Activated CD4-positive, alpha-beta T cell treated with anti-CD3 and anti-CD28 coated beads, Interleukin-2, amount 50 U/mL, for 16 hours (primary cell): Measurements from ENCODE around the gene PIGU.
"Not testable (repeated sequence)": the region's sequence is repeated elsewhere in the genome, so short reads cannot be mapped to it uniquely, and the experiment has no call there.

Experiments
- DNase-seq: peaks from one replicate; pipeline ENCODE4 v3.0.0-alpha.2; 2020

The PIGU gene

GRCh38 chr20:34706302-34706875, 29.5 kb upstream of the PIGU start:
- DNase-seq = no peak

DNA sequence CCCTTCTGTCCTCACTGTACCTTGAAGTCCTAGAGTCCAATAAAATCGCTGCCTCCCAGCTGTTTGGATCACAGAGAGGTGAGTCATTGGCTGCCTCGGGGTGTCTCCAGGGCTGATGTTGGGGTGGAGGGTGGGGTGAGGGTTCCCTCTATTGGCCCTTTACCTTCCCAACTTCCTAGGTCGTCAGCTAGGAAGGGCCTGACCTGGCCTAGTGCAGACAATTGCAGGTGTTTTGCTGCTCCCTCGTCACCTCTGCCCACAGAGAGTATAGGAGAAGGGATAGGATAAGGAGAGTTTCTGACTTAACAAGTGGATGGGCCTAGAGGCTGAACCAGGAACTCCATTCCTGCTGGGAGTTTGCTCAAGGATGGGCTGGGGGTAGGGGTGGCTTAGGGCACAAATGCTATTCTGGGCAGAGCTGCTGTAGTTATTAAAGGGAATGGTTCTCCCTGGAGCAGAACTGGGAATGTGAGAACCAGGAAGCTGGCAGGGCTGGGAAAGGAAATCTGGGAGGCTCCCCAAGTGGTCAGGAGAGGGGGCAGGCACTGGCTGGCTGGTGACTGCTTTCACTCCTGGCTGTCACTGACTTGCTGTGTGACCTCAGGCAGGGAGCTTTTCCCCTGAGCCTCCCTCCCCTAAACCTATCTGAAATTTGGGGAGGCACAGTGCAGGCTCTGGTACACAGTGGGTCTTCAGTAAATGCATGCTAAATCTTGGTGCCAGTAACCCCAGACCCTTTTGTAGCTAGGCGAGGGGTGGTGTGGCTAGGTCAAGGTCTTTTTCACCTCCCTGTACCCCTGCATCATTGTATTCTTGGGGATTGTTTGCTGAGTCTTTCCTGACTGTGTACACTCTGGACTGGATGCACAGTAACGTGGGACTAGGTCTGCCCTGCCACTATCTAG, 28.8 kb upstream of the PIGU start:
- DNase-seq = no peak

- no peak for DNase-seq
Measured at GRCh38 chr20:34705008-34705396, 28.1 kb upstream of the PIGU start.

DNA sequence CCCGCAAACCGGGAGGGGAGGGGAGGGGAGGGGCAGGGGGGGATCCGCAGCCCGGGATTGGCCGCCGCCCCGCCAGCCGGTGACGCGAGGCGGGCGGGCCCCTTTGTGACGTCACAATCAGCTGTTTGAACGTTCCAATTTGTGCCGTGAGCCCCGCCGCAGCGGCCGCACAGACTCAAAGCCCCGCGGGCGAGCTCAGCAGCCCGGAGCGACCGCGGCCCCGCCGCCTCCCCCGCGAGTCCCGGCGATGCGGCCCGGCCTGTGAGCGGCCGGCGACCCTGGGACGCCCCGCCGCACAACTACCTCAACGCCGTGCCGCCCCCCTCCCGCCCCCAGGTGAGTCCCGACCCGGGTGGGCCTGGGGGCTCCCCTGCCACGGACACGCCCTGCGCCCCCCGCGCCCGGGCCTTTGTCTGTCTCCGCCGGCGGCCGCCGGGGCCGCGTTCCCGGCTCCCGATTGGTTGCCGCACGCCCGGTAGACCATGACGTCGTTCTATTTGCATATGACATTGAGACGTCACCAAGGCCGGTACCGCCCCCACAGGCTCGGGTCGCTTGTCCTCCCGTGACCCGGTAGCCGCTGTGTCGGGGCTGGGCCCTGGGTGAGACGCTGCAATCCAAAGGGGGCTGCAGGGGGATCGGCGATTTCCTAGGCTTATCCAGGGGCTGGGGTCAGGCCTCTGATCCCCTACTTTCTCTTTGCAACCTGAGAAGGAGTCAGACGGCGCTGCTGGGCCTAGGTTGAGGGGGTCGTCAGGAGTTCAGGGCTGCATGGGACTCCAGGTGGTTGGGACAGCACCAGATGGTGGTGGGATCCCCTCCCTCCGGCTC, 27.5 kb upstream of the PIGU start, which contains the start of gene TP53INP2:
TP53INP2 (plus strand) TSS at position 168 of the 831 bp plus-strand sequence. CDS start 4,396 bp downstream, outside the sequence.
- DNase-seq = peak; percentile 83

GRCh38 chr20:34703424-34704176, 26.7 kb upstream of the PIGU start:
- DNase-seq = no peak

GRCh38 chr20:34703061-34703423, 26.1 kb upstream of the PIGU start:
- no peak for DNase-seq

GRCh38 chr20:34701405-34702085, 24.7 kb upstream of the PIGU start:
- DNase-seq = no peak

DNA sequence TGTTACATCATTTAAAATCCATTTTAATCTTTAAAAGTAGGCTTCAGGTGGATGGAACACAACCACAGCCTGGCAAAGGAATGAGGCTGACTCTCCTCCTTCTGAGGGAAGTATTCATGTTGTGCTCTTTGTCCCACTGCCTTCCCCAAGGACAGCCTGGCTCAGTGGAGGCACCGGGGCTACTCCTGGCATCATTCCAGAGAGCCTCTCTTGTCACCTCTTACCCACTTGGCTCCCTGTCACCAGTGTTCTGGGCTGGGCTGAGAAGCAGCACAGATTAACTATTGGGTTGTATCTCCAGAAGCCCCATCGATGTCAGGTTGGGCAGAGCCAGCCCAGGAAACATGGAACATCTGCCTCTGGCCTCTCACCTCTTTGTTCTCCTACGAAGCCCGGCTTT, 16.5 kb upstream of the PIGU start:
- DNase-seq = no peak

DNA sequence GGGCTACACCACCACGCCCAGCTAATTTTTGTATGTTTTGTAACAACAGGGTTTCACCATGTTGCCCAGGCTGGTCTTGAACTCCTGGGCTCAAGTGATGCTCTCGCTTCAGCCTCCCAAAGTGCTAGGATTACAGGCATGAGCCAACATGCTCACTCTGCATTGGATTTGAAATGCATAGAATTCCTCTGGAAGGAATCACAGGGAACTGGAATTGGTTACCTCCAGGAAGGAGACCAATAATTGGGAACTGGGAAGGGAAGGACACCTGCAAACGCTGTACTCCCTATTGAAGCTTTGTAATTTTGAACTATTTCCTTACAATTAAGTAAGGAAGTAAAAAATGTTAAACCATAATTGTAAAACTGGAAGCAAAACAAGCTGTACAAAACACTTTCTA, 14.9 kb upstream of the PIGU start:
- DNase-seq = no peak

DNA sequence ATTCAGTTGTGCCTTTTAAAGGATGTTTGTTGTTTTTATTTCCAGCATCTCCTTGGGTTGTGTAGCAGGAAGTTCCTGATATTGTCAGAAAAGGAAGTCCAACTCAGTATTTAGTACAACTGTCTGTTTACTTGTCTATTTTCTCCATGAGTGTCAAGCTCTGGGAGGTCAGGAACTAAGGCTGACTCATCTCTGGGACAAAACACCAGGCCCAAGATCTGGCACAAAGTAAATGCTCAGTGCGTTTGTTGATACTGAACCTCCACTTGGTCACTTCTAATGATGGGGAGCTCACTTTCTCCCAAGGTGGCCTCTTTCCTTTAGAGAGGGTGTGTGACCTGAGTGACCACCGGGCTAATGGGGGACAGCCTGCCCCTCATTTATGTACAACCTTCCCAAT, 12.6 kb upstream of the PIGU start:
- DNase-seq = no peak

GRCh38 chr20:34683667-34684066, 6.8 kb upstream of the PIGU start:
- no peak for DNase-seq

DNA sequence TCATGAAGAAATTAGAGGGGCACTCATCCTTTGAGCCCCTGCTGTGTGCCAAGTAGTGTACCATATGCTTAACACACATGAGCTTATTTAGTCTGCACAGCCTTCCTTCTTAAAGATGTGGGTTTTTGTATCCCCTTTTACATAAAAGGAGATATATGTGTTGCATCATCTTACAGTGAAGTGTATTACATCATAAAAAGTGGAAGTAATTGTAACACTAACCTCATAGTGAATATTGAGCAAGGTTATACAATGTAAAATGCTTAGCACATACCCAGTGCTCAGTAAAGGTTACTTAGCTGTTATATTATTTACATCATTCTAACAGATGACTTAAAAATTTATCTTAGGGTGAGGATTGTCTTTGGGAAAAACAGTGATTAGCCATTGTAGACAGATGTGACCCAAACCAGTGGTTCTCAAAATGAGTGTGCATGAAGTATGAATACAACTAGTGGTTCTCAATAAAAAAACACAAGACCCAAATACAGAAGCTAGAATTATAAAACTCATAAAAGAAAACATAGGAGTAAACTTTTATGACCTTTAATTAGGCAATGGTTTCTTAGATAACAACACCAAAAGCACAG, 3.8 kb upstream of the PIGU start:
- DNase-seq = peak; percentile 42

DNA sequence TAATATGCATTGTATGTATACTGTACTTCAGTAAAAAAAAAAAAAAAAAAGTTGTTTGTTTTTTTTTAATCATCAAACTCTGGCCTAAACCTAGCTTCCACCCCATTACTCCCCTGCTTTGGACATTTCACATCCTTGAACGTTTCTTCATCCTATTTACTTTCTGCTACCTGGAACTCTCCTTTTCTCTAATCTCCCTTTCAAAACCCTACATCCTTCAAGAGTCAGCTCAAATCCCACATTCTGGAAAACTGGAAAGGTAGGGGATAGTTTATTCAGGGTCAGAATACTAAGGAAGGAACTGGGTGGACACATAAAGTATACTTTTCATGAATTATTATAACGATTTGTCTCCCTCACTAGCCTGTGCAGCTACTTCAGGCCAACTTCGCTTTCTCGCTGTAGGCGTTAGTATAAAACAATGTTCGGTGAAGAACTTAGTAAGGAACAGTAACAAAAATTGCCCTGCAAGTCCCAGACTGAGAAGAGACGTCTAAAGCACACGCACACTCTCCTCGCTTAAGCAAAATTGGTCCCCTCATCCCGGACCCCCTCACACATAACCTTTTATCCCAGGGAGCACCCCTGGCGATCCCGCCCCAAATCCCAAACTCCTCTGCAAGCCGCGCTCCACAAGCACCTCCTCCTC, 775 bp downstream of the PIGU start:
- no peak for DNase-seq

DNA sequence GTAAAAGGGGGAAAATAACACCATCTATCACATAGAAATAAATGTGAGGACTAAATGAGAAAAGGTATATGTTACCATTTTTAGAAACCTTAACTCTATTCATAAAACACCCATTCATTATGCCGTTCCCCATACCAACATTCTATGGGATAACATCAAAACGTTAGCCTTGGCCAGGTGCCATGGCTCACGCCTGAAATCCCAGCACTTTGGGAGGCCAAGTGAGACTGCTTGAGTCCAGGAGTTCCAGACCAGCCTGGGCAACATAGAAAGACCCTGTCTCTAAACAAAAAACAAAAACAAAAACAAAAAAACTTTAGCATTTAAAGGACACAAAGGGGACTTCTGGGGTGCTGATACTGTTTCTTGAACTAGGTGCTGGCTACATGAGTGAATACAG, 1.3 kb downstream of the PIGU start:
- DNase-seq = no peak

DNA sequence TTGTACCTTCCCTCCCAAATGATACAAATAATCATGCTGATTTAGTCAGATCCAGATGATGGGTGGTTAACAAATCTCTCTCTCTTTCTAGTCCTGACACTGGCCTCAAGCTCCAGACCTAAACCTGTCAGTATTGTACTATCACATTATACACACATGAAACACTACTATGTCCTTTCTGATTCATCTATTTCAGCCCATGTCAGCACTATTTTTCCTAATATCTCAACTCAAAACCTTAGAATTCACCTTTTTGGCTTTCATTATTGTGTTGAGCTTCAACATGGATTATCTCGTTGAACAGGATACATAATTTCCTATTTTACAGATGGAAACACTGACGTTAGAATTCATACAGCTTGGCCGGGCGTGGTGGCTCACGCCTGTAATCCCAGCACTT, 3.5 kb downstream of the PIGU start:
- DNase-seq = no peak

- DNase-seq = no peak
Measured at GRCh38 chr20:34669094-34669493, 7.8 kb downstream of the PIGU start.

DNA sequence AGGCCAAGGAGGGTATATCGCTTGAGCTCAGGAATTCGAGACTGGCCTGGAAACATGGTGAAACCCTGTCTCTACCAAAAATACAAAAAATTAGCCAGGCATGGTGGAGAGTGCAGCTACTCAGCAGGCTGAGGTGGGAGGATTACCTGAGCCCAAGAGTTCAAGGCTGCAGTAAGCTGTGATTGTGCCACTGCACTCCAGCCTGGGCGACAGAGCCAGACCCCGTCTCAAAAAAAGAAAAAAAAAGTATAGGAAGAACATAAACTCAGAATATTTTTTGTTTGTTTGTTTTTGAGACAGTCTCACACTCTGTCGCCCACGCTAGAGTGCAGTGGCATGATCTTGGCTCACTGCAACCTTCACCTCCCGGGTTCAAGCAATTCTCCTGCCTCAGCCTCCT, 12.1 kb downstream of the PIGU start:
- DNase-seq = not testable (repeated sequence)

- no peak for DNase-seq
Measured at GRCh38 chr20:34663213-34663943, 13.5 kb downstream of the PIGU start.

DNA sequence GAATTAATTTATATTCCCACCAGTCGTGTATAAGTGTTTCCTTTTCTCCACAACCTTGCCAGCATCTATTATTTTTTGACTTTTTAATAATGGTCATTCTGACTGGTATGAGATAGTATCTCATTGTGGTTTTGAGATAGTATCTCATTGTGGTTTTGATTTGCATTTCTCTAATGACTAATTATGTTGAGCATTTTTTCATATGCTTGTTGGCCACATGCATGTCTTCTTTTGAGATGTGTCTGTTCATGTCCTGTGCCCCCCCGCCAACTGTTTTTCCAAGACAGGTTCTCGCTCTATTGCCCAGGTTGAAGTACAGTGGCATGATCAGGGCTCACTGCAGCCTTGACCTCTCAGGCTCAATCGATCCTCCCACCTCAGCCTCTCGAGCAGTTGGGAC, 15.1 kb downstream of the PIGU start:
- peak; percentile 54 for DNase-seq

DNA sequence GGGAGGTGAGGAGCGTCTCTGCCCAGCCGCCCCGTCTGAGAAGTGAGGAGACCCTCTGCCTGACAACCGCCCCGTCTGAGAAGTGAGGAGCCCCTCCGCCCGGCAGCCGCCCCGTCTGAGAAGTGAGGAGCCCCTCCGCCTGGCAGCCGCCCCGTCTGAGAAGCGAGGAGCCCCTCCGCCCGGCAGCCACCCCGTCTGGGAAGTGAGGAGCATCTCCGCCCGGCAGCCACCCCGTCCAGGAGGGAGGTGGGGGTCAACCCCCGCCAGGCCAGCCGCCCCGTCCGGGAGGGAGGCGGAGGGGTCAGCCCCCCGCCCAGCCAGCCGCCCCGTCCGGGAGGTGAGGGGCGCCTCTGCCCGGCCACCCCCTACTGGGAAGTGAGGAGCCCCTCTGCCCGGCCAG, 18.2 kb downstream of the PIGU start:
- DNase-seq = not testable (repeated sequence)
